ENCODE data around the gene S100A9. TPM values are rescaled to one million over a fixed set of nuclear protein-coding genes. Genes with fewer than 3 reads are reported as not detected.

The S100A9 gene
- total and polyA plus RNA-seq, 7 donors = 26.4 to 111 (median 51.1) TPM

DNA sequence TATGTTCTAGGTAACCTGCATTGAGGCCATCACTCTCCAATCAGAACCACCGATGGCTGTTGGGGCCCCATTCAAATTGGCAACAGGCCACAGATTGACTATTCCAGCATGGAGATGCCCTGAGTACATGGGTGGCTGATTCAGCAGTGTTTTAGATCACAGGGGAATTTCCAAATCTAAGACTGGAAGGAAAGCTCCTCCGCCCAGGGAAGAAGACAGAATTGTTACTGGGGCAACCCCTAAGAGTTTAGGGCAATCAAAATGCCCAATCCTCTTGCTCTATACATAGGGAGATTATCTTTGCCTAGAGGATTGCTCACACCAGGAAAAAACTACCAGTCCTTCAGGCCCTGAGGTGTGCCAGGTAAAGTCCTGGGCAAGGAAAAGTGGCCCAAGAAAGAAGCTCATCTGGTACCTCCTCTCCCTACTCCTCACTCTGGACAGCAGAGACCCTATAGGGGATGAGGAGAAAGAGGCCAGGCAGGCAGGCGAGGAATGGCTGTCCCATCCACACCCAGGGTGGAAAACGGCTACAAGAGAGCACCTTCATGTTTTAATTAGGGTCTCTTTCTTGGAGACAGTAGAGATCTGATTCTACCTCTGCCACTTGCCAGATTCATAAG is 27.4 kb downstream of the S100A9 start:
- Histone ChIP-seq H3K27me3 (ENCODE audit: insufficient read depth in 3 of 3, low read length in 2 of 3) (no peaks in the 10 kb centered on the region), H3K4me1 (no peaks in the 10 kb centered on the region), H3K4me3 (no peak overlapping the region), H3K27ac (no peak overlapping the region), H3K36me3 (ENCODE audit: insufficient read depth in 1 of 2, low read depth in 1 of 2) (no peaks in the 10 kb centered on the region), H3K9me3 (no peaks in the 10 kb centered on the region)
- intact Hi-C loops (cut with DNase I) = no loop called here
- TF ChIP-seq, protein P1, sequence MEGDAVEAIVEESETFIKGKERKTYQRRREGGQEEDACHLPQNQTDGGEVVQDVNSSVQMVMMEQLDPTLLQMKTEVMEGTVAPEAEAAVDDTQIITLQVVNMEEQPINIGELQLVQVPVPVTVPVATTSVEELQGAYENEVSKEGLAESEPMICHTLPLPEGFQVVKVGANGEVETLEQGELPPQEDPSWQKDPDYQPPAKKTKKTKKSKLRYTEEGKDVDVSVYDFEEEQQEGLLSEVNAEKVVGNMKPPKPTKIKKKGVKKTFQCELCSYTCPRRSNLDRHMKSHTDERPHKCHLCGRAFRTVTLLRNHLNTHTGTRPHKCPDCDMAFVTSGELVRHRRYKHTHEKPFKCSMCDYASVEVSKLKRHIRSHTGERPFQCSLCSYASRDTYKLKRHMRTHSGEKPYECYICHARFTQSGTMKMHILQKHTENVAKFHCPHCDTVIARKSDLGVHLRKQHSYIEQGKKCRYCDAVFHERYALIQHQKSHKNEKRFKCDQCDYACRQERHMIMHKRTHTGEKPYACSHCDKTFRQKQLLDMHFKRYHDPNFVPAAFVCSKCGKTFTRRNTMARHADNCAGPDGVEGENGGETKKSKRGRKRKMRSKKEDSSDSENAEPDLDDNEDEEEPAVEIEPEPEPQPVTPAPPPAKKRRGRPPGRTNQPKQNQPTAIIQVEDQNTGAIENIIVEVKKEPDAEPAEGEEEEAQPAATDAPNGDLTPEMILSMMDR (IDR thresholded peaks at IDR 0.05) = no peak
- DNase-seq (no peak), ATAC-seq (no peak)
- 74 to 77% (median 75%) methylated on average over 4 of the region's 4 CpGs for WGBS, 3 donors

DNA sequence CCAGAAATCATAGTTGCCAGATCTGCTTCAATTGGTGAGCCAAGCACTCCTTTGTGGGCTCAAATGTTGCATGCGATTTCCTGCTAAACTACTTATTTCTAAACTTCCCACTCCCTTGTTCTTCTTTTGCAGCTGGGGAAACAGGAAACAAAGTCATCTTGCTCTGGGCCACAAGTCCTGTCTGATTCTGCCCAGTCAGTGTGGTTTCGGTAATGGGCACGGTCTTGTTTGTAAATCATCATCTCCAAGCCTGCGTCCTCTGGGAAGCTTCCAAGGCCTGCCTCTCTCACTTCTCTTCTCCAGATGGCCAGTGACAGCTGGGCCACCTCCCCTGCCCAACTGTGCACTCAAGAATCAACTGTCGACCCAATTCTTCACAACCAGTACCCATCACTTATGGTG is 28.8 kb downstream of the S100A9 start:
- TF ChIP-seq, protein P1 (IDR thresholded peaks at IDR 0.05) = no peak

DNA sequence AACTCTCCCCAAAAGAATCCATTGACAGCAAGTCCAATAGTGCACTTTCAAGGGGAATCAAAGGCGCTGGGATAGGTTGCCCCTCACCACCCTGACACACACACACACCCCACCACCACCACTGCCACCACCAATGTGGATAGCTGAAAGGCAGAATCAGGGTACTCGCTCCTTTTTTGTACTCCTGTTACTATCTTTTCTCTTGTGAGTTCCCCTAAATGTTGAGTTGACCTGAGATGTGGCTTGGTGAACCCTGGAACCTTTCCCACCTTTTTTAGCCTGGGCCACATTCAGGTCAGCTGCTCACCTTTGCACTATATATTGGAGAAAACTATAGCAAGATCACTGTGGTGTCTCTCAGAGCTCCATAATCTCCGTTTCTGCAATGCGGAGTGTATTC is 29.3 kb downstream of the S100A9 start:
- 87% methylated on average over 4 of the region's 4 CpGs for whole genome bisulfite sequencing, 3 donors
- Histone ChIP-seq H3K9me3 (no peaks in the 10 kb centered on the region), H3K27me3 (ENCODE audit: insufficient read depth in 3 of 3, low read length in 2 of 3) (no peaks in the 10 kb centered on the region), H3K4me3 (no peak overlapping the region), H3K4me1 (no peaks in the 10 kb centered on the region), H3K36me3 (ENCODE audit: insufficient read depth in 1 of 2, low read depth in 1 of 2) (no peaks in the 10 kb centered on the region), H3K27ac (no peak overlapping the region)
- DNase-seq (no peak), ATAC-seq (no peak)
- intact Hi-C loops (cut with DNase I) = no loop called here
- TF ChIP-seq, protein P1 (IDR thresholded peaks at IDR 0.05) = no peak

More for the DNA sequence above, 28.8 kb downstream of the S100A9 start:
- H3K27me3 ChIP-seq (ENCODE audit: insufficient read depth in 3 of 3, low read length in 2 of 3) = no peaks in the 10 kb centered on the region
- no peak overlapping the region for H3K27ac ChIP-seq
- peak; percentile 39 to 61 for DNase-seq
- WGBS, 3 donors = 38 to 51% (median 44%) methylated on average over 5 of the region's 5 CpGs
- peak in 3 of 4 donors; percentile 31 to 46 (median 36) for ATAC-seq
- no peaks in the 10 kb centered on the region for H3K9me3 ChIP-seq
- intact Hi-C loops (cut with DNase I) = no loop called here
- no peaks in the 10 kb centered on the region for H3K36me3 ChIP-seq (ENCODE audit: insufficient read depth in 1 of 2, low read depth in 1 of 2)
- no peak overlapping the region for H3K4me3 ChIP-seq
- no peaks in the 10 kb centered on the region for H3K4me1 ChIP-seq

DNA sequence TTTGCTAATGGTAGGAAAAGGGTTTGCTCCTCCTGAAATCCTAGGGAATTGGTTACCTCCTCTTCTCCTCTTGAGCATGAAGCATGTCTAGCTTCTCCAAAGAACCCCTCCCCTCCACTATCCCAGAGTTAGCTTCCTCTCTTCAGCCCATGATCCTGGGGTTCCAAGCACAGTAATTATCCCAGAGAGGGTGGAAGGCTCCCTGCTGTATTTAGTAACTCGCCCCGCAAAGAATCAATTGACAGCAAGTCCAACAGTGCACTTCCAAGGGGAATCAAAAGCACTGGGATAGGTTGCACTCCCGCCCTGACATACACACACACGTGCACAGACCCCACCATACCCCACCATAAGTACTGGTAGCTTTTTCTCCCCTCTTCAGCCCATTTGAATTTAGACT is 30.1 kb downstream of the S100A9 start:
- intact Hi-C loops (cut with DNase I) = no loop called here

More for the DNA sequence above, 30.1 kb downstream of the S100A9 start:
- WGBS, 3 donors = 62 to 78% (median 76%) methylated on average over 4 of the region's 4 CpGs
- Histone ChIP-seq H3K4me1 (no peaks in the 10 kb centered on the region), H3K9me3 (no peaks in the 10 kb centered on the region), H3K36me3 (ENCODE audit: insufficient read depth in 1 of 2, low read depth in 1 of 2) (no peaks in the 10 kb centered on the region), H3K27me3 (ENCODE audit: insufficient read depth in 3 of 3, low read length in 2 of 3) (no peaks in the 10 kb centered on the region), H3K4me3 (no peak overlapping the region), H3K27ac (no peak overlapping the region)
- no peak for DNase-seq
- no peak for ATAC-seq
- TF ChIP-seq, protein P1 (IDR thresholded peaks at IDR 0.05) = no peak
